Activated CD8-positive, alpha-beta memory T cell treated with anti-CD3 and anti-CD28 coated beads, Interleukin-2, amount 50 U/mL, for 48 hours (primary cell): Measurements from ENCODE around the gene ALG1.
"Not testable (repeated sequence)": the region's sequence is repeated elsewhere in the genome, so short reads cannot be mapped to it uniquely, and the experiment has no call there.

ENCODE experiments used
- DNase-seq: peaks from one replicate; pipeline ENCODE4 v3.0.0-alpha.2; 2020

The ALG1 gene

DNA sequence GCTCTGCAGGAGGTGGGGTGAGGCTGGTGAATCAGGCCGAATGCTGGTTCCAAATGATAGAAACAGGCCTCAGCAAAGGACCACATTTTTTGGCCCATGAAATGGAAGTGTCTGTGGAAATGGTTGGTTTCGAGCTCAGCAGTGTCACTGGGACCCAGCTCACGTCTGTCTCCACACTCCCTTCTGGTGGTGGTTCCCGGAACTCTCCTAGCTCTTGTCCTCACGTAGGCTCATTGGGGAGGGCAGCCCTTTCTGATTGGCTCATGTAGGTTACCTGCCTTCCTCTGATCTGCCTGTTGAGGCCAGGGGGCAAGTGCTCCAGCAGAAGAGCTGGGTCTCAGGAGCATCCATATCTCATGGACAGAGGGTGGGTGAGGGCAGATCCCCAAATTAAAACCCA, 4.0 kb downstream of the ALG1 start:
- no peak for DNase-seq

DNA sequence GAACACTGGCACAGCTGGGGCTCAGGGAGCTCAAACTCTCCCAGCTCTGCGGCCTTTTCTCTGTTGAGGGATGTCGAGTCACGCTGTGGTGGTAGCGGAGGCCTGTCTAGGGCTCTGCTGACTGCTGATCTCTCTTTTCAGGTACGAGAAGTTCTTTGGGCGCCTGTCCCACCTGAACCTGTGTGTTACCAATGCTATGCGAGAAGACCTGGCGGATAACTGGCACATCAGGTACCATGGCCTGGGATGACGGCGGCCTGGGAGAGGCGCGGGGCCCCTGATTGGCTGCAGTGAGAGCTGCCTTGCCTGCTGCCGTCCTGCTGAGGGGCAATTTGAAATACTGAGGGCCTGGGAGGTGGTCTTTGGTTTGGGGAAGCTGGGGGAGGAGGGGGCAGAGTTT, 5.7 kb downstream of the ALG1 start:
- DNase-seq, result no peak

DNA sequence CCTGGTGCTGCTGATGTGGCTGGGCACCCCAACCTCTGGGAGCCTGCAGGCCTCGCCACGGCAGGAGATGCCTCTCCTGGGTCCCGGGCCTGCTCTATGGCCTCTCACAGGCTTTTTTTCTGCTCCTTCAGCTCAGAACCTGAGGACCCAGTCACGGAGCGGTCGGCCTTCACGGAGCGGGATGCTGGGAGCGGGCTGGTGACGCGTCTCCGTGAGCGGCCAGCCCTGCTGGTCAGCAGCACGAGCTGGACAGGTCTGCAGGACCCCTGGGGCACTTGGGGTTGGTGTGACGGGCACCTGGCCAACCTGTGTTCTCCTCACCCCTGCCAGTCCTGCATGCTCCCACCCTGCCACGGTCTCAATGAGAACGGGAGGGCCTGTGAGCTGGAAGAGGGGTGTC, 7.0 kb downstream of the ALG1 start:
- no peak for DNase-seq

DNA sequence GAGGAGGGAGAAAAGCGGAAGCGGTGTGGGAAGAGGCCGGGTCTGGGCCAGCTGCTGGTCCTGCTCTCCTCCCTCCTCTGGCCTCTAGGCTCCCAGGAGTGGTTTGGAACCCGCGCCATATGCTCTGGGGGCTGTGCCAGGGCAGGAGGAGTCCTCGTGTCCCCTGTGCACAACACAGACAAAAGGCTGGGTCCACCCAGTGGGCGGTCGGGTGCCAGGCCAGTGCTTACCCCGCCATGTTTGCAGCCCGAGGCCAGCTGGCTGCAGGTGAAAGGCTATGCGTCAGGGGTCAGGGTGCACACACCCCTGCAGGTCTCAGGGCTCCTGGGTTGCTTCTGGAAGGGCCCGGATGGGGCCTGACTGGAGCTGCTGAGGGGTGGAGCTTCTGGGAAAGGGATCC, 8.8 kb downstream of the ALG1 start:
- not testable (repeated sequence) for DNase-seq

DNA sequence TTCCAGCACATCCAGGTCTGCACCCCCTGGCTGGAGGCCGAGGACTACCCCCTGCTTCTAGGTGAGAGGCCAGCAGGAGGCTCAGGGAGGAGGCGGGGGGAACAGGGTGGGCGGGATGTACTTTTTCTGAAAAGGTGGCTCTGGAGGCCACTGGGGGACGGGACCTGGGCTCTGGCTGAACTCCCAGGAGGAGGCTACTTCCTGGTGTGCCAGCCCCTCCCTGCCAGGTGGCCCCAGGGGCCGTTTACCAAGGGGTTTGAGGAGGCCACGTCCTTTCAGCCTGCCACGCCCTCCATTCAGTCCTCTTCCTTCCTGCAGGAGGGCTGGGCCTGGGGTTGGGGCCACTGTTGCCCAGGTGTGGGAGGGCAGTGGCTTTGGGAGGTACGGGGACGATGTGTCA, 9.4 kb downstream of the ALG1 start:
- DNase-seq, result not testable (repeated sequence)

DNA sequence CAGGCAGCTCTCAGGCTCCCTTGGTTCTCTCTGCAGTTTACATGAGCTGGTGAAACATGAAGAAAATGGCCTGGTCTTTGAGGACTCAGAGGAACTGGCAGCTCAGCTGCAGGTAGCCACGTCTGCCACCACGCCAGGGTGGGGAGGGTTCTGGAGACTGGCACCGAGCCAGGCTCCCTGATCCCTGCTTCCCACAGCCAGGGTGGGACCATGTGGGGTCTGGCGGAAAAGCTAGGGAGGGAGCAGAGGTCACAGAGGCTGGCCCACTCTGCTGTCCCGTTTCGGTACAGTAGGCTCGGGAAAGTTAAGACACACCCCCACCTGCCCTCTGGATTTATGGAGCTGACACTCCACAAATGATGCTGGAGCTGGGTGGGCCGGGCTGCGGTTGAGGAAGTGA, 12.0 kb downstream of the ALG1 start:
- DNase-seq, result not testable (repeated sequence)

DNA sequence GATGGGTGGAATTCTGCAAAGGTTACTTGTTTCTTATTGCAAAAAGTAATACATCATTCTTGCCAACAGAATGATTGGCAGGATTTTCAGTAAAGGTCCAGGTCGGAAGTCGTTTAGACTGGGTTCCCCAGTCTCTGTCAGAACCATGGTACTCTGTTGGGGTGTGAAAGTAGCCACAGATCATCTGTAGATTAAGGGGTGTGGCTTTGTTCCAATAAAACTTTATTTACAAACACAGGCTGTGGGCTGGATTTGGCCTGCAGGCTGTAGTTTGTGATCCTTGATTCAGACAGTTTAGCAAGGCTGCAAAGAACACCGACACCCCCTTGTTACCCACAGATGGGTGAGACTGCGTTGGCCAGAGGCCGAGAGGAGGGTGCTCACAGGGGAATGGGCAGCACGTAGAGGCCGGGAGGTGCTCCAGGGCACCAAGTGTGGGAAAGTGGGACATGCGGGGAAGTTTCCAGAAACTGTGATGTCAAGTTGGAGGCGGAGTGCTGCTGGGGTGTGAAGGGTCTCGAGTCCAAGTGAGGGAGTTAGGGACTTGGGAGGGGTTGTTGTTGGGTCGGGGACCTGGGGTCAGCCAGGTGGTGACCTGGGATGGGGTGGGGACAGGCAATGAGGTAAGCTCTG, 12.6 kb downstream of the ALG1 start:
- DNase-seq, result not testable (repeated sequence)

DNA sequence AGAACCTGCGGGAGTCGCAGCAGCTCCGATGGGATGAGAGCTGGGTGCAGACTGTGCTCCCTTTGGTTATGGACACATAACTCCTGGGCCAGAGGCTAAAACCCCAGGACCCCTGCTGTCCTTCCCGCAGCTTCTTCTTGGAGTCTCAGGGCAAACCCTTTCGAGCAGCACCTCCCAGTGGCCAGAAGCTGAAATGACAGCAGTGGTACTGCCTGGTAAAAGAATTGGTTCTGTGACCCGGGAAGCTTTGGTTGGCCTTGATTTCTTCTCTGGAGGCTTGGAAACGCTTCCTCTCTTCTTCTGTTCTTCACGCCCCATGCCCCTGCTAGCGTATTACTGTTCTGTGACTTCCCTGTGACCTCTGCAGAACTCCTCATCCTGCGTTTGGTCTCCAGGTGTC, 13.2 kb downstream of the ALG1 start:
- DNase-seq, result peak; percentile 74

DNA sequence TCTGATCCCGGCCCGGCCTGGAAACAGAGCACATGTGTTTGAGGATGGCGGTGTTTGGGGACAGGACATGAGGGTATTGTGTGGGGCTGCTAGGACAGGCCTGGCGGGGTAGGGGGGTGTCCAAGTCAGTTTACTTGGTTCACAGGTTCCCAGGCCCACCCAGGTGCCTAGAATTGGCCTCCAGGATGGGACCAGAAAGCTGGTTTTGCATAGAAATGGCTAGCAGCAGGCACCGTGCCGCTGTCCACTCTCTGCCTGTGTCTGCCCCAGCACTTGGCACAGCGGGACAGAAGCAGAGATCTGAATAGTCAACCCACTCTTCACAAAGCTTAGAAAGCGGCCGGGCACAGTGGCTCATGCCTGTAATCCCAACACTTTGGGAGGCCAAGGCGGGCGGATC, 14.1 kb downstream of the ALG1 start:
- not testable (repeated sequence) for DNase-seq

DNA sequence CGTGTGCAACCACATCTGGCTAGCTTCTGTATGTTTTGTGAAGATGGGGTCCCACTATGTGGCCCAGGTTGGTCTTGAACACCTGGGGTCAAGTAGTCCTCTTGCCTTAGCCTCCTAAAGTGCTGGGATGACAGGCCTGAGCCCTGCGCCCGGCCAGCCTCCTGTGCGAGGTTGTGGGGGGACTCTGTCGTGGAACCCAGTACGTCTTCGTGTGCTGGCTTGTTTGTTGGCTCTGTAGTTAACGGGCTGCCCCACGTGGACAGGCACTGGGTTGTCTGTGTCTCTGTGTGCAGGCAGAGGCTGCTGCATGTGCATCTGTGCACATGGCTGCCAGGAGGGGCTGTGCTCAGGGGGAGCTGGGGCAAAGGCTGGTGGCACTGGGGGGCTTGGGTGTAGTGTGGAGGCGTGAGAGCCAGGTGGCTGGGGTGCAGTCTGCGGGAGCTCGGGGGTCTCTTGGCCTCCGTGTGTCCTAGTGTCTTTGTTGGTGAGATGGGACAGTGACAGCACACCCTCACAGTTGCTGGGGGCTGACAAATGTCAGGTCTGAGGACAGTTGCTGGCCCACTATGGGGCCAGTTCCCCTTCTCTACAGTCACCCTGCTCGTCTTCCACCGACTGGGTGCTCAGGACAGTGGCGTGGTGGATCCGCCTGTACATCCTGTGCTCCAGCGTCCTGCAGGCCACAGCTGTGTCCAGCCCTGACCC, 16.6 kb downstream of the ALG1 start:
- DNase-seq, result not testable (repeated sequence)

DNA sequence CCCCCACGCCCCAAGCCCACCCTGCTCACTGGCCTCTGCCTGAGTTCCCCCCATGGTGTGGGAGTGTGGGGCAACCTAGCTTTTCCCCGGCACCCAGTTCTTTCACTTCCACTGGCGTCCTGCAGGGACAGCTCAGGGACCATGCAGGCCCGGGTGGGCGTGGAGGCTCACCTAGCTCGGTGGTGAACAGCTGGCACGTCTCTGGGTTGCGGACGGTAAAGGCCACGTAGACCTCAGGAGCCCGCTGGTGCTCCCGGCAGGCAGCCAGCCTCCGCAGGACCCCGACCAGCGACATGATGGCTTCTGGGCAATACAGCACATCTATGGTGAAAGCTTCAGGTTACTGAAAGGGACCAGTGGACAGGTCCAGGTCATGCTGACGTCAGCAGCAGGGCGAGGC, 17.3 kb downstream of the ALG1 start:
- not testable (repeated sequence) for DNase-seq

DNA sequence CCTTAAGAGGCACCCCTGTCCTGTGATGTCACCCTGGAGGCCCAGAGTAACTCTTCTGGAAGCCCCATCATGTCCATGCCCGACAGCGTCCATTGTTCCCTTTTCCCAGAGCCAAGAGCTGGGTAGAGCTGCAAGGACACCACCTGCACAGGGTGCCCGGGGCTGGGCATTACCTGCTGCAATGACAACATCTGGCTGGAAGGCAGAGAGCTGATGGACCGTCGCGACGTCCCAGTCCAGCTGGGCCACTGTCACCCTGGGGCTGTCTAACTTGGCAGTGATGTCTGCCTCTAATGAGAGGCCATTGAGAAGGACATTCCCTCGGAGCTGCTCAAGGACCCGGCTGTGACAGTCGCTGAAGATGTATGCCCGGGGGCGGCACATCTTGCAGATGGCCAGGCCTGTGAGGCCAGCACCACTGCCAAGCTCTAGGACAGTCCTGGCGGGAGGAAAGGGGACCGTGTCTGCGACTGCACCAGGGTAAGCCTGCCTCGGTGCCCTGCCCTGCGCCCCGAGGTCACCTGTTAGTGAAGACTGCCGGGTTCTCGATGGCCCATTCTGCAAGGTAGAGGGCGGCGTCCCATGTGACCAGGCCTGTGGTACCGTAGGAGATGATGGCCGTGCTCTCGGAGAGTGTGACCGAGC, 18.4 kb downstream of the ALG1 start:
- not testable (repeated sequence) for DNase-seq

DNA sequence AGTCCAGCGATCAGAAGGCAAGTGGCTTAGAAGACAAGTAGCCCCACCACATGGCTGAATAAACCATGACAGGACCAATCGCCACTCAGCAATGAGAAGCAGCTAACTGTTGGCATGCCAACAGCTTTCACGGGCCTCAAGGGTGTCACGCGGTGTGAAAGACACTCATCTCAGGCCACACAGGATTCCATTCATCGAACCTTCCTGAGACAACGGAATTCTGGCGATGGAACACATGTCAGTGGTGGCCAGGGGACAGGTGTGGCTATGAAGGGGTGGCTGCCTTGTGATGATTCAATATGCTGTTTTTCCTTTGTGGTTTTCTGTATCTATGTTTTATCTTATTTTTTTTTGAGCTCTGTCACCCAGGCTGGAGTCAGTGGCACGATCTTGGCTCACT, 18.9 kb downstream of the ALG1 start:
- not testable (repeated sequence) for DNase-seq

DNA sequence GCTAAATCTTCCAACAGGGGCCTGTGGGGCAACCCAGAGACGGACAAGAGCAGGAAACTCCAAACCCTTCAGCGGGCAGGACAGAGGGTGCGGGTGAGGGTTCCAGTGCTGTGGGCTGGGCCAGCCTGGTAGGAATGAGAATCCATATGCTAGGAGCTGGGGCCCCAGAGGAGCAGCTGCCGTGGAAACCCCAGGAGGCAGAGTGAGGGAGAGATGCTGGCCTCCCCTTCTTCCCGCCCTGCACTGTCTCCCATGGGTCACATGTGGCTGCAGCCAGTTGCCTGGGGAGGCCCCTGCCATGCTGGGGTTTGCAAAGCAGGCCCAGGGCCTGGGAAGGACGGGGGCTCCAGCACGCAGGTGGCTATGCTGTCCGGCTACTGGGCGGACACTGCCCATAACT, 21.4 kb downstream of the ALG1 start:
- DNase-seq, result not testable (repeated sequence)

DNA sequence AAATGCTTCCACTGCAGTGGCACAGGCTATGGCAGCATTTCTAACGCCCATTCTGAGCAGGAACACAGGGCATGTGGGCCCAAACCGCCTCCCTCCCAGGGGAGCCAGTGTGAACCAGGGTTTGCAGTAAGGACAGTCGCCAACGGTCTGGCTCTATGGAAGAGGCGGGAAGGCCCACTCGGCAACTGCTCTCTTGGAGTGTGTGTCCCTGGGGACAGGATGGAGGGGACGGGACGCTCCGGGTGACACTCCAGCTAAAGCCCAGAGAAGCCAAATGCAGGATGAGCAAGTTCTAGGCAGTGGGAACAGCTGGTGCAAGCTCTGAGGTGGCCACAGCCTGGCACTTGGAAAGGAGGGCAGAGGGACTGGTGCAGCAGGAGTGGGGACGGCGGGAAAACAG, 22.1 kb downstream of the ALG1 start:
- not testable (repeated sequence) for DNase-seq

DNA sequence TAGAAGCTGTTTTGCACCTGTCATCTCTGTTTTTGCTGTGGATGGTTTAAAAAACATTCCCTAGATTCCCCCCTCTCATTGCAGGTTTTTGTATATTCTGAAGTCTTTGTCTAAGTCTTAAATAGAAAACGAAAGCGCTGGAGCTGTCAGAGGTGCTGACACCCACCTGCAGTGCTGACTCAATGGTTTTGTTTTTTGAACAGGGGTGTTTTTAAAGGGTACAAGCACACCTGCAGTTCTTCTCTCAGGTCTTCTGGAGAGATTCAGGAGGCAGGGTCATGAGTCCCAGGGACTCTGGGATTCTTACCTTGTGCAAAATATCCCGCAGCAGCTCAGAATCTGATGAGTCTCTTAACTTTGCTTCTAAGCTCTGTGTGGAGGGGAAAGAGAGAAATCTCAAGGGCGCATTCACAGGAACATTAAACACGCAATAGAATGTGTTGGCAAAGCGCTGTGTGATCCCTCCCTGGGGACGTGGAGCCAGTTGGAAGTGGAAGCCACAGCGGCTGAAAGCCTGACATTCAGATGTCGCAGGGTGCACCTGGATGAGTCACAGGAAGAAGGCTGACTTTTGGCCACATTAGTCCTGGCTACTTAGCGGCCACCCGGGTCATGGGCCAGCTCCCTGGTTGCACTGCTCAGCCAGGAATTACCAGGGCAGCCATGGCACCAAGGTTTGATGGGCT, 23.6 kb downstream of the ALG1 start:
- DNase-seq, result not testable (repeated sequence)

DNA sequence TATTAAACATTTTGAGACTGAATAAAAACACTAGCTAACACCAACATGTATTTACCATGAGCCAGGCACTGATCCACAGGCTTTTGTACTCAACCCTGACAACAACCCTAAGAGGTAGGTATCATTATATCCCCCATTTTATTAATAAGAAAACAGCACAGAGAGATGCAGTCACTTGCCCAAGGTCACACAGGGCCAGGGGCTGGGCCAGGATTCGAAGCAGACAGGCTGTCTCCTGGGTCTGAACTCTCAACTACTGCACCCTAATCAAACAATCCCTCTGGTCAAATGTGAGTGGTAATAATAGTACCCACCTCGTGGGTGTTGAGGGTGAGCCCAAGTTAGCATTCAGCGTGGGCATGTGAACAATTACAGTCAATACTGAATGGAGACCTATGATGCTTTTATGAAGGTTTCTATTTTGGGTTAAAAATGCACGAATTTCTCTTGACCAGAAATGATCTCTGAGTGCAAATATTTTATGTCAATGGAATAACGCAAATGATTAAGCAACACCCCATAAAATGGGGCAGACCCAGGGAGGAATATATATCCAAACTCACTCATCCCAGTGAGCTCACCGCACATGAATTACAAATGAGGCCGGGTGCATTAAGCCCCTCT, 24.9 kb downstream of the ALG1 start:
- DNase-seq, result not testable (repeated sequence)

DNA sequence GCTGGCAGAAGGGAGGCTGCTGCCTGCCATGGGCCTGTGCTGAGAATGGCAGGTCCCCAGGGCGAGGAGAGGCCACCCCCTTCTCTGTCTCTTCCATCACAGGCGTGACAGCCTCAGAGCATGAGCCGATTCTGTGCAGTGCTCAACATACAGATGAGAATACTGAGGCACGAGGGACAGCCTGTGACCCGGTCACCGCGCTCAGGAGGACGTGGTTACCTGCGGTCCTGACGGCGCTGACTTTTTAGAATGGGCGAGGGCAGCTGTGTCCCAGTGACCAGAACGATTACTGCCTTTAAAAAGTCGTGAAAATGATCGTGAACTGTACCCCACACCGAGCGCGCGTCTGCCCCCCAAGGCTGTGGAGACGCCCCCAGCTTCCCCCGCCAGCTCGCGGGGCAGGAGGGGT, 25.4 kb downstream of the ALG1 start:
- DNase-seq, result peak; percentile 69

DNA sequence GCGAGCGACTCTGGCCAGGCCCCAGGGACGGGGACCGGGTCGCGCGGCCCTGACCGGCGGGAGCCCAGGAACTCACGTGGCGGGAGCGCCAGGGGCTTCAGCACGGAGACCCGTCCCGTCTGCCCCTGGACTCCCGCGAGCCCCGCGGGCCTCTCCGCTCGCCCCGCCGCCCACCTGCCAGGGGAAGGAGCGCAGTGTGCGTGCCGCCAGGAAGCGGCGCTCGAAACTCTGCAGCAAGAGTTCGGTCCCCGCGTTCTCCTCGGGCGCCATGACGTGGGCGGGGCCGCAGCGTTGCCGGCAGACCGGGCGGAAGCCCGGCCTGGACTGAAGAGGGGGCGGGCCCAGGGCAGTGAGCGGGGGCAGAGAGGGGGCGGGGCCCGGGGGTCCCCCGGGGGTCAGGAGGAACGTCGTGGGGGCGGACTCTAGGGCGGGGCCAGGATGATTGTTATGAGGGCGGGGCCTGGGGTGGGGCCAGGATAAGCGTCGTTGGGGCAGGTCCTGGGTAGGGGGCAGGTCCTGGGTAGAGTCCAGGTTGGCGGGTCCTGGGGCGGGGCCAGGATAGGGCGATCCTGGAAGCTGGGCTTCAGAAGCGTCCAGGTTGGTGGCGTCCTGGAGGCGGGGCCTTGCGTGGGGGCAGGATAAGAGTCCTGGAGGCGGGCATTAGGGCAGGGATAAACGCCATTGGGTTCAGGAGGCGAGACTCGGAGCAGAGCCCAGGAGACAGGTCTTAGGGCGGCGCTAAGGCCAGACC, 26.0 kb downstream of the ALG1 start, which contains the start of gene EEF2KMT:
Gene EEF2KMT, minus strand, starts transcription at position 326 of the 751 bp plus-strand sequence. Its CDS starts 56 bp downstream, at position 270.
- DNase-seq, result peak; percentile 96

DNA sequence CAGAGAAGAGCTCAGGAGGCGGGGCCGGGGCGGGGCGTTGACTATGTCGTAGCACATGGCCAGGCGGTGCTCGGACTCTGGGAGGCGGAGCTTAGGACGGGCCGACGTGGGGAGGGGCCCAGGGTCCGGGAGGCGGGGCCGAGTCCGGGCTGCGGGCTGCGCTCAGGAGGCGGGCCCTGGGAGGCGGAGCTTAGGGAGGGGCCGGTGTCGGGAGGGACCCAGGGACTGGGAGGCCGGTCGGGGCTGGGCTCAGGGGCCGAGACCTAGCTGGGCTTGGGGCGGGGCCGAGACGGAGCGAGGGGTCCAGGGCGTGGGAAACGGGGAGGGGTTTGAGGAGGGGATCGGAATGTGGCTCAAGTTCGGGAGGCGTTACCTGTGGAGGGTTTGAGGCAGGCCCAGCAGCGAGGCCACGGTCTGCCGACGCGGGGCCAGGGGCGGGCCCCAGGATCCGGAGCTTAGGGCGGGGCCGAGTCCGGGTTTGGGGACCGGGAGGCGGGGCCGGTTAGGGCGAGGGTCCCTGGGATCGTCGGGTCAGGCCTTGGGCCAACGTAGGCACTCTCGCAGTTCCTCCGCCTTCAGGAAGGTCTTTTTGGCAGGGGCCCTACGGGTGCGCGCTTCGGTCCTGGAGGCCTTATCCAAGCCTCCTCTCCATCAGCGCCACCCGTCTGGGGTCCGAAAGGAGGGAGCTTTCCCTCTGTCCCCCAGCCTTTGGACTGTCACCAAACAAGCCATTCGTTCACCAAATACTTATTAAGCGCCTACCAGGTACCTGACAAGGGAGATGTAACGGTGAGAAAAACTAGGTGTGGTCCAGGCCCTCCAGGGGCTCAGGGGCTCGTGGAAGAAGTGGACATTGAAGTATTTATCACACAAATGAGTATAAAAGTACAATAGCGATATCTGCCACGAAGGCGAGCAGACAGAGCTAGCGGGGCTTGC, 26.8 kb downstream of the ALG1 start:
- DNase-seq, result peak; percentile 80

DNA sequence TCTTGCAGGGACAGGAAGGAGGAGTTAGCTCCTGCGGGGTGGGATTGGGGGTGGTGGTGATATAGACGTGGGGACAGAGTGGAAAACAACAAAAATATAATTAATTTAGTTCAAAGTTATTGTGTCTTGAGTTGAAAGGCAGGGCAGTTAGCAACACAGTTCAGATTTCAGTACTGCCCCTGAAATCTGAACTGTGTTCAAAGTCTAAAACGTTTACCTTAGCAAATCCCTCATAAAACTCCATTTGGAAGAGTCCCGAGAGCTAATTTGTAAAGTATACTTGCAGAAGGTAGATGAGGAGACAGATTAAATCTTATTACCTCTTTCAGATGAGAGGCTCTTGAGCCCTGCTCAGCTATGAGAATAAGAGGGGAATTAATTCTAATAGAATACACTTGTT, 27.5 kb downstream of the ALG1 start:
- DNase-seq, result not testable (repeated sequence)
